NCI-H460 (cell line): ENCODE data around the gene ETV1. TPM values are rescaled to one million over a fixed set of nuclear protein-coding genes. Genes with fewer than 3 reads are reported as not detected.
"Not testable (repeated sequence)": the region's sequence is repeated elsewhere in the genome, so short reads cannot be mapped to it uniquely, and the experiment has no call there.

Experiments
- DNase-seq: peaks from one replicate; pipeline ENCODE4 v3.0.0-alpha.2; 2016; ENCODE audit warnings: low read depth; ENCODE audit errors: extremely low read depth
- total RNA-seq: library from RNA; depleted of rRNA; stranded (reverse); fragments of >200 nt; shearing (Covaris generic); gene quantifications from 2 replicates; pipeline ENCODE4 v1.2.3, GENCODE V29; 2014

ETV1 gene
- total RNA-seq, 1 experiment from 2014 or later, result 81.6 TPM

GRCh38 chr7:13945670-13946069 is 43.8 kb downstream of the ETV1 start:
- no peak for DNase-seq

GRCh38 chr7:13933536-13933935 is 55.9 kb downstream of the ETV1 start:
- DNase-seq, result no peak

DNA sequence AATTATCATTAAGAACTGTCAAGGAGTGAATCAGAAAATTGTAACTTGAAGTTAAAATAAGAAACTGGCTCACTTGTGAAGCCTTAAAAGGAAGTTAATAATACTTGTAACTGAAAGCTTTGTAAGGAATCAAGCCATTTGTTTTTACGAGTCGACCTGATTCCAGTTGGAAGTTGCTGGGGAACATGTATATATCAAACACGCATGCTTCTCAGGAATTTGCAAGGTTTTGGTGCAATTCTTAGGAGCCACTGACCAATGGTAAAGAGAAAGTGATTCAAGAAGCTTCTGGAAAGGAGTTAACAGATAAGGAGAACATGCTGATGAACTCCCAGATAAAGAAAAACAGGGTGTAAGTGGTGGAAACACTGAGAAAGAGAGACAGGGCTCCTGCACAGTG is 56.4 kb downstream of the ETV1 start:
- no peak for DNase-seq

GRCh38 chr7:13932131-13932530 is 57.3 kb downstream of the ETV1 start:
- no peak for DNase-seq

DNA sequence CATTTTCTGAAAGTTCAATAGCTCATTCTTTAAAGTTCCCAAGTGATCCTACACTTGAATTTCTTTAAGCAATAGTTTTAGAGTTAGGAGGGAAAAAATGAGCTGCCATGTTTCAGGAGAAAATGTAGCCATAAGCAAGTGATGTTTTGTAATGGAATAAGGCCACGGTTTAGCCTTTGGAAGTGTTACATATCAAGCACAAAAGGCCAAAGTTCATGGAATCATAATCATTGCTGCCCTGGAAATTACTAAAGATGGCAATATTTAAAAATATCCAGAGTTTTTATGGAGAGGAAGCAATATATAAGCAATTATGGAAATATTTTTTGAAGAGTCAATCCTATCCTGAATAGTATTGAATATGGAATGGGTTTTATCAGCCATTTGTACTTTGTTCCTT is 68.4 kb downstream of the ETV1 start:
- no peak for DNase-seq

- peak; percentile 99 for DNase-seq
These were observed 69.3 kb downstream of the ETV1 start for GRCh38 chr7:13920053-13920697.

- not testable (repeated sequence) for DNase-seq
These were observed 71.1 kb downstream of the ETV1 start for GRCh38 chr7:13918333-13918732.

DNA sequence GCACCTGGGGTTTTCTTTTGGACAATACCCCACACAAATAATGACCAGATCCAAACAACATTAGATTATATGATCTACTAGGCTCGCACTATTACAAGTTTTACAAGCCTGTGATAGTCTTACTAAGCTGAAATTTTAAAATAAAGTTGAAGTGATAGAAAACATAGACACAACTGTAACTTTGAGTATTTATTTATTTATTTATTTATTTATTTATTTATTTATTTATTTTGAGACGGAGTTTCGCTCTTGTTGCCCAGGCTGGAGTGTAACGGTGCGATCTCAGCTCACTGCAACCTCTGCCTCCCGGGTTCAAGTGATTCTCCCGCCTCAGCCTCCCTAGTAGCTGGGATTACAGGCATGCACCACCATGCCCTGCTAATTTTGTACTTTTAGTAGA is 72.4 kb downstream of the ETV1 start:
- not testable (repeated sequence) for DNase-seq

- DNase-seq, result peak; percentile 96
These were observed 73.6 kb downstream of the ETV1 start for GRCh38 chr7:13915891-13916290.

GRCh38 chr7:13912715-13913278 is 76.7 kb downstream of the ETV1 start:
- no peak for DNase-seq

DNA sequence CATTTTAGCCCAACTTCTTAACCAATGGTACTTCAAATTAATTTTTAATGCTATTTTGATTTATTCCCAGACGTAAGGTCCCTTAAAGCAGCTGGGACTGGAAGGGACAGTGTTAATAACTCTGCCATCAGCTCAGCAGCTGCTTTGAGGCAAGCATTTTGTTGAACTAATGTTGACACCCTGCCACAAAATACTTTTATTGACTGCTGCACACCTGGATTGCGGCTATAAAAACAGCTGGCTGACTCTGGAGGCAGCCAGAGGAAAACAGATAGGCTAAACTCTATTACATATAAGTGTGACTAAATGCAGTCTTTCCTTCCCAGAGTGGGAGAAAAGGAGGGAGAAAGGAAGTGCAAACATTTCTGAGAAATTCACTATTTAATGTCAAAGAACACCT is 77.6 kb downstream of the ETV1 start:
- no peak for DNase-seq

- DNase-seq, result no peak
These were observed 78.5 kb downstream of the ETV1 start for GRCh38 chr7:13910805-13911551.

- no peak for DNase-seq
These were observed 80.6 kb downstream of the ETV1 start for GRCh38 chr7:13908667-13909397.

DNA sequence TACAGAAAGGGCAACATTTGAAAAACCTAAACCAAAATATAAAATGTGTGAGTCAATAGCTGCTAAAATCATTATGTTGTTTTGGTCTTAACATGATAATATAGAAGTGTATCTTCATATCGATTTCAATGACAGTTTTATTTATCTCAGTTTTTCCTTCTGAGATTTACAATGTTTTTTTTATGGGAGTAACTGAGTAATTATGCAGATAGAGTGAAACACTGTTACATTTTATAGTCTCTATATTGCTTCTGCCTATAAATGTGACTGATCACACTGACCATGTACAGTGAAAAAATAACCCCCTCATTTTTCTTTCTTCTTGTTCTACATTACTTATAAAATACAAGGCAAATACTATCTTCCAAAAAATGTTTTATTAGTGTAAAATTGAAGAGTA is 81.6 kb downstream of the ETV1 start:
- no peak for DNase-seq

GRCh38 chr7:13904689-13905088 is 84.8 kb downstream of the ETV1 start:
- no peak for DNase-seq

- DNase-seq, result no peak
These were observed 85.5 kb downstream of the ETV1 start for GRCh38 chr7:13904007-13904406.

GRCh38 chr7:13901577-13901976 is 87.9 kb downstream of the ETV1 start:
- DNase-seq, result no peak

GRCh38 chr7:13898957-13899670 is 90.4 kb downstream of the ETV1 start:
- DNase-seq, result no peak

DNA sequence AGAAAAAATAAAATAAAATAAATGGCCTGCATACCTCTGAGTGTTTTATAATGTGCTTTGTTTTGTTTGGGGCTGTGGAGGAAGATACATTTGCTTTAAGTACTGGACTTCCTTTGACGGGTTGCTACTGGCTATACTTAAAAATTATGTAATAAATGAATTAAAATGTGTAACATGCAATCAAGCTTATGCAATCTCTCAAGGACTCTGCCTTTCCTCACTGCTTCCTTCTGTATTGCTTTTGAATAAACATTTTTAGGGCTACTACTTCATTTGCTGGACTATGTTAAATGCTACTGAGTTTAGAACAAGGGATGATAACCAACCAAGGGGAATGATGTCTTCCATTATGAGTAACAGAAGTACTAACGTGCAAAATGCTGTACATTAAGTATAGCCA is 91.6 kb downstream of the ETV1 start:
- DNase-seq, result no peak

DNA sequence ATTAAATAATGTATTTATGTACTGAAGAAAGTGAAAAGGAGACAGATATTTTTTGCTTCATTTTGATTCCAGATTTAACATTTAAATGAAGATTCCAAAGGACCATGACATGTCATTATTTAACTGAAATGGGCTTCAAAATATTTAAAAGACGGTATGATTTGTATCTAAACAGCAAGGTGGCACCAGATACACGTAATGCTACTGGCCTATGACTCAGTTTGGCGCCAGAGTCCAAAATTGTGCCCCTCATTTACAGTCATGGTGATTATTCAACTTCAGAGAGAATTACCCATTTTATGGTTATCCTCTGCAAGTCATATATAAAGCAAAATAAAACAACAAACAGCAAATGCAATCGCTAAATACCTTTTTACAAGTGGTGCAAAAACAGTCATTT is 94.5 kb downstream of the ETV1 start:
- DNase-seq, result no peak

DNA sequence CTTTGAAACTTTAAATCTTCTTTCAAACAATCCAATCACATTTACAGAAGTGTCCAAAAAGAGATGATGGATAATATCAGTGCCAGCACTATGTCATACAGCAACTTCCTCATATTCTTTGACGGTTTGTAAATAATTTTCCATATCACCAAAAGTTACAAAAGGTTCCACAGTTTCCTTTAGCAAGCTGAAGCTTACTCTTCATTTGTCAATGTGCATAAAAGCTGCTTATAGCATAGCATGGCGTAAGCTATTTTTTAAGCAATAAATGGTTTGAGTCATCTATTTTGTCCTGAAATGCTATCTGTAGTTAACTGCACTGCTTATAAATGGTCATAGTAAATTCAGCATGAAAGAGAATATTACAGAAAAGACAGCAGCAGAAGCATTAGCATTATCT is 95.1 kb downstream of the ETV1 start:
- no peak for DNase-seq
